IPS-18a (cell line): ENCODE results near the gene BCKDHA.
"Not testable (repeated sequence)": the region's sequence is repeated elsewhere in the genome, so short reads cannot be mapped to it uniquely, and the experiment has no call there.

Experiments
- H3K27ac ChIP-seq: one replicate; pipeline ENCODE4 v1.5.1; 2013; ENCODE audit warnings: low read length
- H3K27me3 ChIP-seq: one replicate; pipeline ENCODE4 v1.6.1; 2013; ENCODE audit warnings: mild to moderate bottlenecking, low read length; ENCODE audit not compliant: control insufficient read depth, insufficient read depth
- H3K36me3 ChIP-seq: one replicate; pipeline ENCODE4 v1.6.1; 2013; ENCODE audit warnings: low read depth, low read length; ENCODE audit not compliant: control insufficient read depth
- H3K4me1 ChIP-seq: one replicate; pipeline ENCODE4 v1.6.1; 2013; ENCODE audit warnings: low read depth, low read length; ENCODE audit not compliant: control insufficient read depth
- H3K4me3 ChIP-seq: one replicate; pipeline ENCODE4 v1.5.1; 2013; ENCODE audit warnings: low read length
- H3K9ac ChIP-seq: one replicate; pipeline ENCODE4 v1.6.1; 2013; ENCODE audit warnings: mild to moderate bottlenecking, low read length, moderate library complexity
- H3K9me3 ChIP-seq: one replicate; pipeline ENCODE4 v1.6.1; 2013; ENCODE audit warnings: low read depth, low read length; ENCODE audit not compliant: control insufficient read depth

BCKDHA gene

DNA sequence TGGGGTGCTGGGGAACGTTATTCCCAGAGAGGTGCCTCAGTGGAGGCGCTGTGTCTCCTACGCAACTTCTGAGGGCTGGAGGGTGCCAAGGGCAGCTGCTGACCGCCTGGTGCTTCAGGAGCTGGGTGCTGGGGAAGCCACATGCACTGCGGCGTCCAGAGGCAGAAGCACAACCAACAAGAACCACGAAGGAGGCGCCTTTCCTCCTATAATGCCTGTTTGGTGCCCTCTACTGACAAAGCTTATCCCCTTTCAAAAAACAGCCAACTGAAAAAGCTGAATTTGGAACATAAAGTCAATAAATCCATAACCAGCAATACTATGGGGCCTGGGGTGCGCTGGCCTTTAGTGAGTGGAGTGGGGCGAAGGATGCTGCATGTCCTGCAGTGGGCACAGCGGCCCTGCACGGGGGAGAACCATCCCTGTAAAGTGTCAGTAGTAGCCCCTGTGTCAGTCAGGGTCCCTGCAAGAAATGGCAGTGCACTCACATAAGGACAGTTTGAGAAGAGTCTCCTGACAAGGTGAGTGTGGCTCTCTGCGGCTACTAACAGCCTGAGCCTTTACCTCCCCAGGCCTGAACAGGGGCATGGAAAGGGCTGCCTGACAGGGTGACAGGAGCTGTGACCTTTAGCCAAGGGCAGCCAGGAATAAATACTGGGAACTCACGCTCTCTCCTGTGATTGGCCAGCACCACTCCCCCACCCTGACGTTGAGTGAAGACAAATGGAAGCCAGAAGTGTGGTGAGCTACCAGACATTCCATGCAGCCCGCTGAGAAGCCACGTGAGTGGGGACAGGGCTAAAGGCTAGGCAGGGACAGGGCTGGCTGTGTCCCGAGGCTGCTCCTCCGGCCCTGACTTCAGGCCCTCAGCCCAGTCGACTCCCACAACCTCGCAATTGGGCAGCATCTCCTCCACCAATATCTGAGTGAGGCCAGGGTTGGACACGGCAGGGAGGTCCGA is 34.1 kb downstream of the BCKDHA start:
- Histone ChIP-seq H3K36me3 (peaks cover 28% of the 10 kb centered on the region), H3K4me3 (no peak overlapping the region), H3K9me3 (no peaks in the 10 kb centered on the region), H3K27me3 (no peaks in the 10 kb centered on the region), H3K4me1 (peaks cover 4% of the 10 kb centered on the region), H3K9ac (no peak overlapping the region), H3K27ac (no peak overlapping the region)

DNA sequence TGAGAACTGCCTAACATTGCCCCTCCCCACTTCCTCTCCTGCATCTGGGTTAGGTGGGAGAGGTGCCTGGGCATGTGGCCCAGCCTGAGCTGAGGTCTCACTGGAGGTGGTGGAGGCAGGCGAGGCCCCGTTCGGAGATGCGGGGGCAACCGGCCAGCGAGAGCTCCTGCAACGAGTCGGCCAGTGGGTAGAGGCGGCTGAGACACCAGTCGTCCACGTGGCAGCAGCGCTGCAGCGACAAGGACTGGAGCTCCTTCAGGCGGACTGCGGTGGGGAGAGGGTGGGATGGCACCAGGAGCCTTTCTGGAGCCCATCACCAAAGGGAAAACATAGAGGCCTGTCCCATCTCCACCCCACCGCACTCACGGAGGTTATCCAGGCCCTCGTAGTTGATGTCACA is 35.6 kb downstream of the BCKDHA start:
- H3K36me3 ChIP-seq, result peaks cover 28% of the 10 kb centered on the region
- H3K9ac ChIP-seq, result no peak overlapping the region
- no peaks in the 10 kb centered on the region for H3K4me1 ChIP-seq
- no peak overlapping the region for H3K27ac ChIP-seq
- H3K4me3 ChIP-seq, result no peak overlapping the region
- no peaks in the 10 kb centered on the region for H3K27me3 ChIP-seq
- H3K9me3 ChIP-seq, result no peaks in the 10 kb centered on the region

DNA sequence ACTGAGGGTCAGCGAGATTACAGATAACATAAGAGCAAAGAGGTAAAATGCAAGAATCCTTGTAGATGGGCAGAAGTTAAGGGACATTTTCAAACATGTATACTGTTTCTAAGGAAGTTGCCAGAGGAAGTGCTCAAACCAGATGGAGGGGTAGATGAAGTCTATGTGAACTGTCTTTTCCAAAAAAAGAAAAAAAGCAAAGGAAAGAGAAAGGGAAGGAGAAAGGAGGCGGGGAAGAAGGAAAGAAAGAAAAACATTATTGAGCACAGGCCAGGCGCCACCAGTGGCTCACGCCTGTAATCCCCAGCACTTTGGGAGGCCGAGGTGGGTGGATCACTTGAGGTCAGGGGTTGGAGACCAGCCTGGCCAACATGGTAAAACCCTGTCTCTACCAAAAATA is 36.8 kb downstream of the BCKDHA start:
- H3K36me3 ChIP-seq, result peaks cover 28% of the 10 kb centered on the region
- no peaks in the 10 kb centered on the region for H3K9me3 ChIP-seq
- H3K27ac ChIP-seq, result no peak overlapping the region
- no peak overlapping the region for H3K9ac ChIP-seq
- no peaks in the 10 kb centered on the region for H3K4me1 ChIP-seq
- H3K27me3 ChIP-seq, result no peaks in the 10 kb centered on the region
- no peak overlapping the region for H3K4me3 ChIP-seq

DNA sequence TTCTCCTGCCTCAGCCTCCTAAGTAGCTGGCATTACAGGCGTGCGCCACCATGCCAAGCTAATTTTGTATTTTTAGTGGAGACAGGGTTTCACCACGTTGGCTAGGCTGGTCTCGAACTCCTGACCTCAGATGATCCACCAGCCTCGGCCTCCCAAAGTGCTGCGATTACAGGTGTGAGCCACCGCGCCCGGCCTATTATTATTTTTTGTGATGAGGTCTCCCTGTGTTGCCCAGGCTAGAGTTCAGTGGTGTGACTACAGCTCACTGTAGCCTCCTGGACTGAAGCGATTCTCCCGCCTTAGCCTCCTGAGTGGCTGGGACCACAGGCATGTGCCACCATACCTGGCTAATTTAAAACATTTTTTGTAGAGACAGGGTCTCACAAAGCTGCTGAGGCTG is 37.8 kb downstream of the BCKDHA start:
- not testable (repeated sequence) for H3K27ac ChIP-seq, H3K9ac ChIP-seq, H3K9me3 ChIP-seq, H3K27me3 ChIP-seq, H3K4me1 ChIP-seq, H3K4me3 ChIP-seq
- peaks cover 28% of the 10 kb centered on the region for H3K36me3 ChIP-seq

DNA sequence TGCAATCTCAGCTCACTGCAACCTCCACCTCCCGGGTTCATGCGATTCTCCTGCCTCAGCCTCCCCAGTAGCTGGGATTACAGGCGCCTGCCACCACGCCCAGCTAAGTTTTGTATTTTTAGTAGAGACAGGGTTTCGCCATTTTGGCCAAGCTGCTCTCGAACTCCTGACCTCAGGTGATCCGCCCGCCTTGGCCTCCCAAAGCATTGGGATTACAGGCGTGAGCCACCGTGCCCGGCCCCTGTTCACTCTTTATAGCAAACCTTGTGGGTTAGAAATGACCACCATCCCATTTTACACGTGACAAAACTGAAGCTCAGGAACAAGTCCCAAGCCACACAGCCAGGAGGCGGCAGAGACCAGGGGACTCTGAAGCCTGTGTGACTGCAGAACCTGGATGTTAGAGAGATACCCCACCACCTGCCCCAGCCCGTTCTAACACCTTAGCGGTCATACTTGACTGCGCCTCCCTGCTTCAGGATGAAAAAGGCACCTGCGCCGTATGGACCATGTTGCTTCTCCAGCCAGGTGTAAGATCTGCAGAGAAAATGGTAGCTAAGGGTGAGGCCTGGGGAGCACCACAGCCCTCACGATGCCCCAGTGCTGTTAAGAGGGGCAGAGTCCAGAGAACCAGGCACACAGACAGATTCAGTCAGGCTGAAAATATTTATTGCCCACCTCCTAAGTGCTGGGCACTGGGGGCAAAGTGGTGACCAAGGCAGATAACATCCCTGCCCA is 38.5 kb downstream of the BCKDHA start:
- Histone ChIP-seq H3K27ac (no peak overlapping the region), H3K27me3 (no peaks in the 10 kb centered on the region), H3K4me3 (no peak overlapping the region), H3K9me3 (no peaks in the 10 kb centered on the region), H3K4me1 (no peaks in the 10 kb centered on the region), H3K36me3 (peaks cover 23% of the 10 kb centered on the region), H3K9ac (no peak overlapping the region)

DNA sequence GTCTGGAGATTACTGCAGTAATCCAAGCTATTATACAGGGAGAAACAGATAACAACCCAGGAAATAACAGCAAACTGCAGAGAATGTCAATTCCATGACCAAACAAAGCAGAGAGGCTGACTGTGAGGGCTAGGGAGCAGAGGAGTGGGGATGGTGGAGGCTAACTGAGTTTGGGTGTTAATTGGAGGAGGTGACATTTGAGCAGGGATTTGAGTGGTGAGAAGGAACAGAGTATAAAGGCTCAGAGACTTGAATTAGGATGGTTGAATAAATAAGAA is 39.0 kb downstream of the BCKDHA start:
- Histone ChIP-seq H3K9me3 (no peaks in the 10 kb centered on the region), H3K27ac (no peak overlapping the region), H3K27me3 (no peaks in the 10 kb centered on the region), H3K9ac (no peak overlapping the region), H3K4me3 (no peak overlapping the region), H3K36me3 (peaks cover 18% of the 10 kb centered on the region), H3K4me1 (no peaks in the 10 kb centered on the region)

DNA sequence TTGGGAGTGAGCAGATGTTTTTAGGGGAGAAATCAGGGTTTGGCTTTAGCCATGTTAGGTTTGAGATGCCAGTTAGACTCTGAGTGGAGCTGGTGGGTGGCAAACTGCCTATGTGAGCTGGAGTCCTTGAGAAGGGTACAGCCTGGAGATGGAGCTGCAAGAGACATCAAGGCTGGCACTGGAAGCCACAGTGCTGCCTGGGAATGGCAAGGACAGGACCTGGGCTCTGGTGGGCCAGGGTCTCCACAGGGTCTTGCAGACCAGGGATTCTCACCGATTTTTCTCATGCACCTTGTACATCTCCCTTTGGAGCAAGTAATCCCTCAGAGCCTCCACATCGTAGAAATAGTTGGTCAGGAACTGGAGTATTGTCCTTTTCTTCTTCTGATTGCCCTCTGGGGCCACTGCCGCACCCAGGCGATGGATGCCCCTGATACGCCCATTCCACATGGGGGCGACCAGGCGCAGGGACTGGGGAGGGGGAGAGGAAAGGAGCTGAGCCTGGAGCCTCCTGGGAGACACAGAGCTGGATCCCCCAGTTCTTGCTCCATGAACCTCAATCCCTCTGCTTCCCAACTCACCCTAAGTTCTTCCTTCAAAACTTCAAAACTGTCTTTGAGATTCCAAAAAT is 40.4 kb downstream of the BCKDHA start:
- H3K4me3 ChIP-seq, result no peak overlapping the region
- no peak overlapping the region for H3K27ac ChIP-seq
- peaks cover 4% of the 10 kb centered on the region for H3K36me3 ChIP-seq
- H3K4me1 ChIP-seq, result no peaks in the 10 kb centered on the region
- no peaks in the 10 kb centered on the region for H3K27me3 ChIP-seq
- H3K9me3 ChIP-seq, result no peaks in the 10 kb centered on the region
- H3K9ac ChIP-seq, result no peak overlapping the region

DNA sequence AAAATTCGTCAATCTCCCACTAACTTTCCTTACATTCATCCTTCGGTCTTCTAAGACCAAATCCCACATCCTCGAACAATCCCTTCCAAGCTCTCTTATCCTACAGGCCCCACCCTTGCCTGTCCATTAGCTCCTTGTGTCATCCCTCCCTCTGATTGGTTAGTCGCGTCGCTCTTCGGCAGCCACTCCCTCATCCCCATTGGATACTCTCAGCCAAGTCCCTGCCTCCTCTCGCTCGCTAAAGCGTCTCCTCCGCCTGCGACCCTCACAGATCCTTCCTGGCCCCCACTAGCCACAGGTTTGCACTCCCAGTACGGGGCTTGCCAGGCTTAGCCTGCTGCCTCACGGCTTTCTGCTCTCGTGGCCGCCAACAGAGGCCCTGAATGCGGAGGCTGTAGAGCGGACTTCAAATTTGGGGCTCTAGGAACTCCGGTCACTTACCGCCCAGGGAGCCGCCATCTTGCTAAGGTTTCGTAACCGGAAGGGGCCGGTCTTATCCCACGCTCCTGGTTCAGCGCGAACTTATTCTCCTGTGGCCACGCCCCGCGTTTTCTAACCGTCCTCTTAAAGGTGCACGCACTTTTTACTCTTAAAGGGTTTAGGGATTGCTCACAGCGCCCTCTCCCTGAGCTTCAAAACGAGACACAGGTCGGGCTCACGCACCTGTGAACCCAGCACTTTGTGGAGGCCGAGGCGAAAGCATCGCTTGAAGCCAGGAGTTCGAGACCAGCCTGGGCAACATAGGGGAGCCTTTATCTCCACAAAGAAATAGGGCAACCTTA is 42.0 kb downstream of the BCKDHA start, which contains the start of gene DMAC2:
Gene DMAC2, minus strand, starts transcription at position 472 of the 782 bp plus-strand sequence. Its CDS starts 13 bp downstream, at position 459.
- H3K4me3 ChIP-seq, result peak within 1 kb of the TSS; percentile 81
- H3K27me3 ChIP-seq, result no peaks in the 10 kb centered on the region
- H3K36me3 ChIP-seq, result no peaks in the 10 kb centered on the region
- H3K4me1 ChIP-seq, result no peaks in the 10 kb centered on the region
- H3K9ac ChIP-seq, result peak within 1 kb of the TSS; percentile 89
- H3K27ac ChIP-seq, result peak within 1 kb of the TSS; percentile 96
- H3K9me3 ChIP-seq, result no peaks in the 10 kb centered on the region

DNA sequence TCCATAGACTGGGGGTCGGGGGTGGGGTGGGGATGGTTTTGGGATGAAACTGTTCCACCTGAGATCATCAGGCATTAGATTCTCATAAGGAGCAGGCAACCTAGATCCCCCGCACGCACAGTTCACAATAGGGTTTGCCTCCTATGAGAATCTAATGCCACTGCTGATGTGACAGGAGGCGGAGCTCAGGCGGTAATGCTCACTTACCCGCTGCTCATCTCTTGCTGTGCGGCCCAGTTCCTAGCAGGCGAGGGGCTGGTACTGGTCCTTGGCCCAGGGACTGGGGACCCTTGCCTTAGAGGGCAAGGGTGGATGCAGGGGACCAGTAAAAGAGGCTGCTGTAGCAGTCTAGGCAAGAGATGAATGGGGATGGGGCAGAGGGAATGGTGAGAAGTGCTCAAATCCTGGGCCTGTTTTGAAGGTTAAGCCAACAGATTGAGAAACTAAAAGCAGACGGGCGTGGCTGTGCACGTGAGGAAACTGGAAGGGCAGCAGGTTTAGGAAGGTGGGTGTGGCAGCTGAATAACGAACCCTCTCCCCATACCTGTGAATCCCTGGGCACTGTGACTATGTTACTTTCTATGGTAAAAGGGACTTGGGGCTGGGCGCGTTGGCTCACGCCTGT is 43.8 kb downstream of the BCKDHA start:
- no peak overlapping the region for H3K27ac ChIP-seq
- no peak overlapping the region for H3K9ac ChIP-seq
- no peaks in the 10 kb centered on the region for H3K9me3 ChIP-seq
- no peaks in the 10 kb centered on the region for H3K4me1 ChIP-seq
- H3K27me3 ChIP-seq, result no peaks in the 10 kb centered on the region
- no peaks in the 10 kb centered on the region for H3K36me3 ChIP-seq
- no peak overlapping the region for H3K4me3 ChIP-seq

DNA sequence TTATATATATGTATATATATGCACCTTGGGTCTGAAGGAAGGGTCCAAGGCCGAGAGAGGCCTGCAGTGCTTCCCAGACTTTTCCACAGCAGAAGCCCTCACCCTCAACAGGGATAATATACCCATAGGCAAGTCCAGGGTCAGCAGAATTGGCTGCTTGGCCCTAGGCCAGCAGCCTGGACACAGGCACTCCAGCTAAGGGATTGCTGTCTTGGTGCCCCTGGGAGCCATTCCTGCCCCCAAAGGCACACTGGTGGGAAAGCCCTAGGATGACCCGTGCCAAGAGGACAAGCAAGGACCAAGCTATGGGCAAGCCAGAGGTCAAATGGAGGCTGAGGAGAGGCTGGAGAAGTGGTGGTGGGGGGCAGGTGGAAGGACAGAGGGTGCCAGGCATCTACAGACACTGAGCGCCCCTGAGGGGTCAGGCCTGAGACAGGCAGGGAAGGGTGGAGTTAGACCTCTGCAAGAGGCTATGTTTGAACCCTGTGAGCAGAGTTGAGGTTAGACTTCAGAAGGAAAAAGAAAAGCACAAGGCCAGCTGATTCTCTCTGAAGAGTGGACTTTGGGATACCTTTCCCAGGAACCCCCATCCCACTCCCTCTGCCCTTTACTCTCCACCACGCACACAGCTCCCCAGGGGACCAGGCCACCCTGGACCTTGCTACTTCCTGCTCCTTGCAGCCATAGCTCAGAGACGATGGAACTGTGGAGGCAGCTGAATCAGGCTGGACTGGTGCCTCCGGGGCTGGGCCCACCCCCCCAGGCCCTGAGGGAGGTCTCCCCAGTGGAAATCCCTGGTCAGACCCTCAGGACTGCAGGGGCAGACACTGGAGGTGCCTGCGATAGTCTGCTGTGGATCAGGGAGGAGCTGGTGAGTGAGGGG is 45.1 kb downstream of the BCKDHA start, which contains the start of gene ERICH4:
Gene ERICH4, plus strand, starts transcription at position 684 of the 883 bp plus-strand sequence. Its CDS starts 14 bp downstream, at position 698.
- no peaks in the 10 kb centered on the region for H3K9me3 ChIP-seq
- H3K4me1 ChIP-seq, result no peaks in the 10 kb centered on the region
- H3K27ac ChIP-seq, result no peak within 1 kb of the TSS
- H3K9ac ChIP-seq, result no peak within 1 kb of the TSS
- no peaks in the 10 kb centered on the region for H3K36me3 ChIP-seq
- H3K4me3 ChIP-seq, result no peak within 1 kb of the TSS
- H3K27me3 ChIP-seq, result peaks cover 6% of the 10 kb centered on the region
